ENCODE results near the gene GTPBP3. TPM values are rescaled to one million over a fixed set of nuclear protein-coding genes. Genes with fewer than 3 reads are reported as not detected.

The GTPBP3 gene
- total RNA-seq, 3 donors from 2014 or later, result 96.4 to 122 (median 106) TPM

DNA sequence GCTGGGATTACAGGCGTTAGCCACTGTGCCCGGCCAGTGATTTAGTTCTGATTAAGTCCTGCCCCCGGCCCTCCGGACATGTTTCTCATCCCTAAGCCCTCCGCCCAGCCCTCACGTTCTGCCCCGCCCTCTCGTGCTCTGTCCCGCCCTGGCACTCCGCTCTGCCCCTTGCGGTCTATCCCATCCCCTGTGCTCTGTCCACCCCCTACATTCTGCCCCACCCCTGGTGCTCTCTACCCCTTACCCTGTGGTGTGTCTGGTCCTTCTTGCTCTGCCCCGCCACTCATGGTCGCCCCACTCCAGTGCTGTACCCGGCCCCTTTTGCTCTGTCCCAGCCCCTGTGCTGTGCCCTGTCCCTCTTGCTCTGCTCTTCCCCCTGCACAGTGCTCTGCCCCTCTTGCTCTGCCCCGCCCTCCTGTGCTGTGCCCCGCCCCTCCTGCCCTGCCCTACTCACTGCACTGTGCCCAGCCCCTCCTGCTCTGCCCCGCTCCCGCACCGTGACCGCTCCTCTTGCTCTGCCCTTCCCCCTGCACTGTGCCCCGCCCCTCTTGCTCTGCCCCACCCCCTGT is 3.0 kb downstream of the GTPBP3 start:
- peaks cover 19% of the 10 kb centered on the region for H3K4me1 Mint-ChIP-seq (ENCODE audit: low read depth)
- no peaks in the 10 kb centered on the region for H3K27me3 Mint-ChIP-seq (ENCODE audit: low read depth)
- DNase-seq (no peak), ATAC-seq (no peak)
- H3K9me3 Mint-ChIP-seq, result no peaks in the 10 kb centered on the region
- no peaks in the 10 kb centered on the region for H3K36me3 Mint-ChIP-seq (ENCODE audit: insufficient read depth)
- no peak overlapping the region for H3K4me3 Mint-ChIP-seq

DNA sequence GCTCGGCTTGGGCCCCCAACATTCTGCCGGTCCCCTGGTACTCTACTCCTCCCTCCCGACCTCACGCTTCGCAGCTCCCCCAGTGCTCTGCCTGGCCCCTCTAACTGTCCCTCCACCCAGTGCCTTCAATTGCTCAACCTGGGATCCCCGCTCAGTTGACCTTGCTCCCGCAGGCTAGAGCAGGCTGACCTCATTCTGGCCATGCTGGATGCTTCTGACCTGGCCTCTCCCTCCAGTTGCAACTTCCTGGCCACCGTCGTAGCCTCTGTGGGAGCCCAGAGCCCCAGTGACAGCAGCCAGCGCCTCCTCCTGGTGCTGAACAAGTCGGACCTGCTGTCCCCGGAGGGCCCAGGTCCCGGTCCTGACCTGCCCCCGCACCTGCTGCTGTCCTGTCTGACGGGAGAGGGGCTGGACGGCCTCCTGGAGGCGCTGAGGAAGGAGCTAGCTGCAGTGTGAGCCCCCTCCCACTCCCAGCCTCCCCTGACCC is 3.6 kb downstream of the GTPBP3 start:
- no peak for ATAC-seq
- Mint-ChIP-seq H3K4me3 (no peak overlapping the region), H3K9me3 (no peaks in the 10 kb centered on the region)

GRCh38 chr19:17341386-17341785 is 4.0 kb downstream of the GTPBP3 start:
- Mint-ChIP-seq H3K4me1 (ENCODE audit: low read depth) (peaks cover 19% of the 10 kb centered on the region), H3K4me3 (no peak overlapping the region), H3K9me3 (no peaks in the 10 kb centered on the region), H3K36me3 (ENCODE audit: insufficient read depth) (no peaks in the 10 kb centered on the region), H3K27me3 (ENCODE audit: low read depth) (no peaks in the 10 kb centered on the region)
- no peak for ATAC-seq
- DNase-seq, result no peak

More for the DNA sequence above, 3.6 kb downstream of the GTPBP3 start:
- DNase-seq, result no peak
- H3K4me1 Mint-ChIP-seq (ENCODE audit: low read depth), result peaks cover 16% of the 10 kb centered on the region
- no peaks in the 10 kb centered on the region for H3K27me3 Mint-ChIP-seq (ENCODE audit: low read depth)
- no peaks in the 10 kb centered on the region for H3K36me3 Mint-ChIP-seq (ENCODE audit: insufficient read depth)

GRCh38 chr19:17341845-17342244 is 4.5 kb downstream of the GTPBP3 start:
- ATAC-seq (no peak), DNase-seq (no peak)
- no peaks in the 10 kb centered on the region for H3K9me3 Mint-ChIP-seq
- no peak overlapping the region for H3K4me3 Mint-ChIP-seq
- no peaks in the 10 kb centered on the region for H3K36me3 Mint-ChIP-seq (ENCODE audit: insufficient read depth)
- H3K27me3 Mint-ChIP-seq (ENCODE audit: low read depth), result no peaks in the 10 kb centered on the region
- peaks cover 17% of the 10 kb centered on the region for H3K4me1 Mint-ChIP-seq (ENCODE audit: low read depth)

GRCh38 chr19:17346109-17346671 is 8.8 kb downstream of the GTPBP3 start:
- DNase-seq (peak; percentile 77), ATAC-seq (peak; percentile 96 to 98)
- Mint-ChIP-seq H3K36me3 (ENCODE audit: insufficient read depth) (no peaks in the 10 kb centered on the region), H3K4me1 (ENCODE audit: low read depth) (peaks cover 7% of the 10 kb centered on the region), H3K4me3 (no peak overlapping the region), H3K27me3 (ENCODE audit: low read depth) (peaks cover 17% of the 10 kb centered on the region), H3K9me3 (no peaks in the 10 kb centered on the region)

- H3K4me3 Mint-ChIP-seq, result no peak overlapping the region
- H3K4me1 Mint-ChIP-seq (ENCODE audit: low read depth), result peaks cover 7% of the 10 kb centered on the region
- H3K36me3 Mint-ChIP-seq (ENCODE audit: insufficient read depth), result no peaks in the 10 kb centered on the region
- DNase-seq (no peak), ATAC-seq (no peak)
- H3K9me3 Mint-ChIP-seq, result no peaks in the 10 kb centered on the region
- peaks cover 22% of the 10 kb centered on the region for H3K27me3 Mint-ChIP-seq (ENCODE audit: low read depth)
Measured at GRCh38 chr19:17347361-17347760, 10.0 kb downstream of the GTPBP3 start.

DNA sequence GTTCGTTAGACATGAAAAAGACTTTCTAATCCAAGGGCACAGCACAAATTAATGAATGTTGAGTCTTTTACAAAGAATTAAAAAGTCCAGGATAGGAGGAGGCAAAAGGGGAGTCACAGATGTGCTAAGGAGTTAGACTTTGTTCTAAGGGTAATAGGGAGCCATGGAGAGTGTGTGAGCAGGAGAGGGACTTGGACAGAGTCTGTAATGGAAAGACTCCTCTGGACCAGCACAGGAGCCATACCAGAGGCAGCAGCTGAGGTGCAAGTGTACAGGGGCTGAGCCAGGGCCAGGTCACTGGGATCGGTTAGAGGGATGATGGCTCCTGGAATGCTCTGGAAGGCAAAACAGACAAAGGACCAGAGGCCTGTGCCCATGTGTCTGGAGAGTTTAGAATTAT is 10.5 kb downstream of the GTPBP3 start:
- H3K27me3 Mint-ChIP-seq (ENCODE audit: low read depth), result peaks cover 27% of the 10 kb centered on the region
- H3K9me3 Mint-ChIP-seq, result no peaks in the 10 kb centered on the region
- peaks cover 7% of the 10 kb centered on the region for H3K4me1 Mint-ChIP-seq (ENCODE audit: low read depth)
- no peaks in the 10 kb centered on the region for H3K36me3 Mint-ChIP-seq (ENCODE audit: insufficient read depth)
- H3K4me3 Mint-ChIP-seq, result no peak overlapping the region
- ATAC-seq, result no peak
- no peak for DNase-seq

GRCh38 chr19:17348700-17349099 is 11.3 kb downstream of the GTPBP3 start:
- Mint-ChIP-seq H3K4me3 (no peak overlapping the region), H3K4me1 (ENCODE audit: low read depth) (peaks cover 7% of the 10 kb centered on the region), H3K27me3 (ENCODE audit: low read depth) (peaks cover 31% of the 10 kb centered on the region), H3K9me3 (no peaks in the 10 kb centered on the region), H3K36me3 (ENCODE audit: insufficient read depth) (no peaks in the 10 kb centered on the region)
- ATAC-seq (no peak), DNase-seq (no peak)

DNA sequence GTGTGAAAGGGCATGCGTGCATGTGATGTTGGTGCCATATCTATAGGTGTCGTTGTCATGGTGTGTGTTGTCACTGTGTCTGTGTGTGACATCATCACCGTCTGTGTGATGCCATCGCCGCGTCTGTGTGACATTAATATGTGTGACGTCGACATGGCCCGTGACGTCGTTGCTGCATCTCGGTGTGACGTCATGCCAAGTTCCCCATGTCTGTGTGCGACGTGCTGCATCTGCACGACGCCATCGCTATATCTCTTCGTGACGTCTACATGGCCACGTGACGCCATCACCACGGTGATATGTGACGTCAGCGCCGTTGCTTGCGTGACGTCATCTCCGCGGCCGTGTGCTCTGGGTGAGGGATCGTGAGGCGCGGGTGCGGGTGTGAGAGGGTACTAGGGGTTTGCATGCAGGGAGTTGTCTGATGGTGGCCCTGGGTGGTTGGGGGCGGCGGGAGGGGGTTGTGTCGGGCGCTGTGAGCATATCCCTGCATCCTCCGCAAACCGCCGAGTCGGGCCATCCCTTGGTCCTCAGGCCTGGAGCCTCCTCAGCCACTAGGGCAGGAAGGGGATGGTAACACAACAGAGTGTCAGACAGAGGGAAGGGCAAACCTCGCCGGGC is 14.6 kb downstream of the GTPBP3 start:
- Mint-ChIP-seq H3K36me3 (ENCODE audit: insufficient read depth) (no peaks in the 10 kb centered on the region), H3K9me3 (no peaks in the 10 kb centered on the region), H3K4me3 (no peak overlapping the region), H3K27me3 (ENCODE audit: low read depth) (peaks cover 30% of the 10 kb centered on the region), H3K4me1 (ENCODE audit: low read depth) (peaks cover 2% of the 10 kb centered on the region)
- ATAC-seq, result no peak
- no peak for DNase-seq

DNA sequence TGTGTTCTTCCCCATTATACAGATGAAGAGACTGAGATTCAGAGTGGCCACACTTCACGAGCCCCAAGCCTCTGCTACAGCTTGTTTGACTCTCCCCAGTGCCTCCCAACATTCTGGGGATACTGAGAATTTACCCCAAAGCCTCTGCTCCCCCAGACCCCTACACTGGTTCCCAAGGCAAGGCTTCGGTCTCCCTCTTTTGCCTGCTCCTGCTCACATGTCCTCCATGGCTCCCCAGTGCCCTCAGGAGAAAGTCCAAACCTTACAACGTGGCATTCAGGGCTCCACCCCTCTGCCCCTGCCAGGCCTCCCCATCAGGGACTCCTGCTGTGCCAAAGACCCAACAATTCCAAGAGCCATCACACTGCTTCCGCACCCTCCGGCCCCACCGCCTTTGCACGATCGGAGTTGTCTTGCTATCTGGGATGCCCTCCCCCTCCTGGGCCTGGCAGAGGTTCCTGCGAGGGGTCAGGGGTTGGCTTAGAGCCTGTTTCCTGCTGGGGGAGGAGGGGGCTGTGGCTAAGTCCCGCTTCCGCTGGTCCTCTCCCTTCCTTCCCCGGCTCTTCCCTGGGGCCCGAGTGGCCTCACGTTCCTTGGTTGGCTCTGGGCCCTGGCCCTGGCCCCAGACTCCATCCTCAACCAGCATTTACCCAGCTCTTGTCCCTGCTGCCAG is 15.4 kb downstream of the GTPBP3 start:
- ATAC-seq (no peak), DNase-seq (no peak)
- Mint-ChIP-seq H3K4me3 (no peak overlapping the region), H3K36me3 (ENCODE audit: insufficient read depth) (no peaks in the 10 kb centered on the region), H3K9me3 (no peaks in the 10 kb centered on the region), H3K27me3 (ENCODE audit: low read depth) (peaks cover 23% of the 10 kb centered on the region), H3K4me1 (ENCODE audit: low read depth) (peaks cover 2% of the 10 kb centered on the region)

DNA sequence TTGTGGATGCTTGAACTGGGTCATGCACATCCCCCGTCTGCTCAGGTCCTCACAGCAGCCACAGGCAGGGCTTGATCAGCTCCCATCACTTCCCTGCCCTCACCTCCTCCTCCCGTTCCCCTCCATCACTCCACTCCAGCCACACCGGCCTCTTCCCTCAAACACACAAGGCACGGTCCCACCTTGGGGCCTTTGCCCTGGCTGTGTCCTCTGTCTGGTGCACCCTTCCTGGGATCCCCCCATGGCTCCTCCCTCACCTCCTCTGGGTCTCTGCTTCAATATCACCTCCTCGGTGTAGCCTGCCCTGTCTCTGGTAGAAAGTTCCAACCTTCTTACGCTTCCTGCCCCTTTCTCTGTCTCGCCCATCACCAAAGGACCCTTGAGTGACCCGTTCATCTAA is 16.0 kb downstream of the GTPBP3 start:
- Mint-ChIP-seq H3K9me3 (no peaks in the 10 kb centered on the region), H3K4me1 (ENCODE audit: low read depth) (peaks cover 2% of the 10 kb centered on the region), H3K4me3 (no peak overlapping the region), H3K27me3 (ENCODE audit: low read depth) (peaks cover 21% of the 10 kb centered on the region), H3K36me3 (ENCODE audit: insufficient read depth) (no peaks in the 10 kb centered on the region)
- DNase-seq (no peak), ATAC-seq (no peak)

DNA sequence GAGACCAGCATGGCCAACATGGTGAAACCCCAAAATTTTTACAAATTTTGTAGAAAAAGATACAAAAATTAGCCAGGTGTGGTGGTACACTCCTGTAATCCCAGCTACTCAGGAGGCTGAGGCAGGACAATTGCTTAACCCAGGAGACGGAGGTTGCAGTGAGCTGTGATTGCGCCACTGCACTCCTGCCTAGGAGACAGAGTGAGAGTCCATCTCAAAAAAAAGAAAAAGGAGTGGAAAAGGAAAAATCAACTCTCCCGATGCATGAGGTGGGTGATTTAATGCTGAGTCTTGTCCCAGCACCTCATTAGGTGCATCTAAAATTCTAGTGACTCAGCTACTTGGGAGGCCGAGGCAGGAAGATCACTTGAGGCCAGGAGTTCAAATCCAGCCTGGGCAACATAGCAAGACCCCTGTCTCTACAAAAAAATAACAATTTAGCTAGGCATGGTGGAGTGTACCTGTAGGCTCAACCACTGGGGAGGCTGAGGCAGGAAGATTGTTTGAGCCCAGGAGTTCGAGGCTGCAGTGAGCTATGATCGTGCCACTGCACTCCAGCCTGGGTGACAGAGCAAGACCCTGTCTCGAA is 19.8 kb downstream of the GTPBP3 start:
- Mint-ChIP-seq H3K36me3 (ENCODE audit: insufficient read depth) (no peaks in the 10 kb centered on the region), H3K4me1 (ENCODE audit: low read depth) (no peaks in the 10 kb centered on the region), H3K9me3 (no peaks in the 10 kb centered on the region), H3K27me3 (ENCODE audit: low read depth) (peaks cover 9% of the 10 kb centered on the region), H3K4me3 (no peak overlapping the region)
- ATAC-seq (no peak), DNase-seq (no peak)

DNA sequence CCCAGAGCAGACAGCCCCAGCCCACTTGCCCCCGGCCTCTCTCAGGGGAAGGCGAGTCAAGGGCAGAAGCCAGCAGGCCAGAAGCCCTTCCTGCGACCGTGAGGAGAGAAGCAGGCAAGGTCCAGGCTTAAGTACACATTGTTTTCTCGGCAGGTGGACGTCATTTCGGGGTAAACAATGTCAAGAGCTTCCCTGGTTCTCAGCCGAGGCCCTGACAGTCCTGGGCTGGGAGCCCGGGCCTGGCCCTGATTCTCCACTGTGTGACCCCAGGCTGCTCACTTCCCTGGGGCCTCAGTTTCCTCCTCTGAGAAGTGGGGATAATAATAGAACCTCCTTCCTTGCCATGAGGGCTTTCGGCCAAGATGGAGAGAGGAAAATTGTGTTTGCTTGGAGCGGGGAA is 20.4 kb downstream of the GTPBP3 start:
- H3K36me3 Mint-ChIP-seq (ENCODE audit: insufficient read depth), result no peaks in the 10 kb centered on the region
- H3K9me3 Mint-ChIP-seq, result no peaks in the 10 kb centered on the region
- DNase-seq, result no peak
- H3K27me3 Mint-ChIP-seq (ENCODE audit: low read depth), result peaks cover 6% of the 10 kb centered on the region
- H3K4me1 Mint-ChIP-seq (ENCODE audit: low read depth), result no peaks in the 10 kb centered on the region
- no peak for ATAC-seq
- no peak overlapping the region for H3K4me3 Mint-ChIP-seq

GRCh38 chr19:17358395-17358794 is 21.0 kb downstream of the GTPBP3 start:
- H3K9me3 Mint-ChIP-seq, result no peaks in the 10 kb centered on the region
- H3K4me3 Mint-ChIP-seq, result no peak overlapping the region
- ATAC-seq (no peak), DNase-seq (no peak)
- no peaks in the 10 kb centered on the region for H3K4me1 Mint-ChIP-seq (ENCODE audit: low read depth)
- H3K27me3 Mint-ChIP-seq (ENCODE audit: low read depth), result peaks cover 1% of the 10 kb centered on the region
- H3K36me3 Mint-ChIP-seq (ENCODE audit: insufficient read depth), result no peaks in the 10 kb centered on the region
